Activated T-cell treated with anti-CD3 and anti-CD28 coated beads for 1 hour (primary cell): Measurements from ENCODE around the gene EHHADH.

Experiments used
- DNase-seq: peaks from one replicate; pipeline ENCODE4 v3.0.0-alpha.2; 2020; ENCODE audit warnings: low read depth

The EHHADH gene

GRCh38 chr3:185145511-185145910, 108.3 kb downstream of the EHHADH start:
- no peak for DNase-seq

GRCh38 chr3:185144784-185145183, 109.1 kb downstream of the EHHADH start:
- DNase-seq: no peak
